Mesenchymal stem cell (in vitro differentiated cells and primary cell): ENCODE measurements around the gene PCDHB14.
"Not testable (repeated sequence)": the region's sequence is repeated elsewhere in the genome, so short reads cannot be mapped to it uniquely, and the experiment has no call there.

ENCODE experiments used
- DNase-seq: peaks from one replicate; pipeline ENCODE4 v3.0.0-alpha.2; 2013
- H2AFZ ChIP-seq: one replicate; pipeline ENCODE4 v1.6.1; 2013; ENCODE audit warnings: low read depth, mild to moderate bottlenecking, control low read depth, inconsistent platforms, low read length, moderate library complexity
- H2AK5ac ChIP-seq: 2 replicates; pipeline ENCODE4 v1.6.1; 2013; ENCODE audit warnings: low read length, moderate library complexity, mild to moderate bottlenecking, inconsistent platforms; ENCODE audit not compliant: severe bottlenecking
- H2BK120ac ChIP-seq: one replicate; pipeline ENCODE4 v1.6.1; 2013; ENCODE audit warnings: low read depth, mild to moderate bottlenecking, inconsistent platforms, low read length, moderate library complexity
- H2BK12ac ChIP-seq, 2 experiments: one replicate each; pipeline ENCODE4 v1.6.1; 2013; ENCODE audit warnings: inconsistent platforms in 2 of 2, low read length in 2 of 2, mild to moderate bottlenecking in 2 of 2, moderate library complexity in 2 of 2, control low read depth in 1 of 2
- H2BK15ac ChIP-seq: one replicate; pipeline ENCODE4 v1.6.1; 2013; ENCODE audit warnings: mild to moderate bottlenecking, low read depth, inconsistent platforms; ENCODE audit not compliant: poor library complexity, severe bottlenecking
- H2BK5ac ChIP-seq: 2 replicates; pipeline ENCODE4 v1.6.1; 2013; ENCODE audit warnings: low read depth, mild to moderate bottlenecking, low read length, control low read depth, inconsistent platforms; ENCODE audit not compliant: poor library complexity, severe bottlenecking
- H3K14ac ChIP-seq, 2 experiments: one replicate each; pipeline ENCODE4 v1.6.1; 2013; ENCODE audit warnings: inconsistent platforms in 2 of 2, low read length in 2 of 2, control low read depth in 1 of 2, mild to moderate bottlenecking in 1 of 2, moderate library complexity in 1 of 2
- H3K18ac ChIP-seq, 2 experiments: one replicate each; pipeline ENCODE4 v1.6.1; 2013; ENCODE audit warnings: inconsistent platforms in 2 of 2, low read length in 2 of 2, control low read depth in 1 of 2, low read depth in 1 of 2, mild to moderate bottlenecking in 1 of 2
- H3K23ac ChIP-seq, 2 experiments: one replicate each; pipeline ENCODE4 v1.6.1; 2013; ENCODE audit warnings: inconsistent platforms in 2 of 2, low read length in 2 of 2, mild to moderate bottlenecking in 2 of 2, moderate library complexity in 2 of 2, control low read depth in 1 of 2
- H3K27ac ChIP-seq: 2 replicates; pipeline ENCODE4 v1.5.1; 2013; ENCODE audit warnings: mild to moderate bottlenecking, moderate library complexity, low read length, control low read depth, inconsistent platforms; ENCODE audit not compliant: poor library complexity, severe bottlenecking
- H3K27me3 ChIP-seq, 2 experiments: 2 replicates each; pipeline versions ENCODE4 v1.6.1 to v1.7.0; 2013; ENCODE audit warnings: low read length in 2 of 2, mild to moderate bottlenecking in 2 of 2, moderate library complexity in 2 of 2, control low read depth in 1 of 2, inconsistent platforms in 1 of 2; ENCODE audit not compliant: control insufficient read depth in 1 of 2, insufficient read depth in 1 of 2
- H3K36me3 ChIP-seq, 2 experiments: 2 replicates each; pipeline versions ENCODE4 v1.6.1 to v1.7.0; 2013; ENCODE audit warnings: low read length in 2 of 2, control low read depth in 1 of 2, inconsistent platforms in 1 of 2, low read depth in 1 of 2, mild to moderate bottlenecking in 1 of 2; ENCODE audit not compliant: insufficient read depth in 2 of 2, control insufficient read depth in 1 of 2
- H3K4ac ChIP-seq, 2 experiments: one replicate each; pipeline ENCODE4 v1.6.1; 2013; ENCODE audit warnings: inconsistent platforms in 2 of 2, low read length in 2 of 2, mild to moderate bottlenecking in 2 of 2, moderate library complexity in 2 of 2, control low read depth in 1 of 2, low read depth in 1 of 2
- H3K4me1 ChIP-seq: 2 replicates; pipeline ENCODE4 v1.6.1; 2013; ENCODE audit warnings: low read depth, low read length, control low read depth; ENCODE audit not compliant: control insufficient read depth, insufficient read depth
- H3K4me2 ChIP-seq: 2 replicates; pipeline ENCODE4 v1.6.1; 2013; ENCODE audit warnings: low read length, mild to moderate bottlenecking, inconsistent platforms; ENCODE audit not compliant: poor library complexity, severe bottlenecking
- H3K4me3 ChIP-seq, 2 experiments: 2 replicates each; pipeline versions ENCODE4 v1.5.1 to v1.7.0; 2013; ENCODE audit warnings: low read length in 2 of 2, mild to moderate bottlenecking in 2 of 2, control low read depth in 1 of 2, low read depth in 1 of 2; ENCODE audit not compliant: insufficient read depth in 1 of 2
- H3K79me1 ChIP-seq: replicated peaks from 2 replicates; pipeline ENCODE4 v1.6.1; 2013; ENCODE audit warnings: mild to moderate bottlenecking, control low read depth, low read length, inconsistent platforms; ENCODE audit not compliant: poor library complexity, severe bottlenecking
- H3K9ac ChIP-seq: 2 replicates; pipeline ENCODE4 v1.7.0; 2013; ENCODE audit warnings: mild to moderate bottlenecking, low read length, moderate library complexity
- H3K9me3 ChIP-seq: 2 replicates; pipeline ENCODE4 v1.7.0; 2013; ENCODE audit warnings: mild to moderate bottlenecking, low read length; ENCODE audit not compliant: control insufficient read depth
- H4K8ac ChIP-seq: one replicate; pipeline ENCODE4 v1.6.1; 2013; ENCODE audit warnings: inconsistent platforms, mild to moderate bottlenecking, low read length, moderate library complexity
- H4K91ac ChIP-seq: one replicate; pipeline ENCODE4 v1.6.1; 2013; ENCODE audit warnings: mild to moderate bottlenecking, low read length, inconsistent platforms
- WGBS: methylation state at CpG from one replicate; pipeline ENCODE4 v1.1.7; 2013; ENCODE audit warnings: mixed read lengths; 5-methylcytosine and 5-hydroxymethylcytosine counted together

Gene PCDHB14

GRCh38 chr5:141184117-141184855 lies 38.9 kb upstream of the PCDHB14 start:
- not testable (repeated sequence) for H2BK15ac ChIP-seq, H3K4me3 ChIP-seq, H3K4me1 ChIP-seq, H4K91ac ChIP-seq, H3K14ac ChIP-seq, H3K9ac ChIP-seq, H2BK5ac ChIP-seq, H3K18ac ChIP-seq, H3K23ac ChIP-seq, H2BK12ac ChIP-seq, H2AK5ac ChIP-seq, H2BK120ac ChIP-seq, H3K27me3 ChIP-seq, DNase-seq, H3K36me3 ChIP-seq, H3K27ac ChIP-seq, H3K4ac ChIP-seq, H3K79me1 ChIP-seq, H2AFZ ChIP-seq, H4K8ac ChIP-seq, H3K4me2 ChIP-seq
- WGBS: 96% methylated on average over 21 of the region's 69 CpGs
- H3K9me3 ChIP-seq: peaks cover 40% of the 10 kb centered on the region

GRCh38 chr5:141186897-141187512 lies 36.1 kb upstream of the PCDHB14 start, which contains the start of gene PCDHB9:
TSS of gene PCDHB9 (plus strand) at chr5:141187161. CDS start at chr5:141187319, 158 bp downstream.
- Histone ChIP-seq H2AFZ (no peak within 1 kb of the TSS), H2BK120ac (no peak within 1 kb of the TSS), H2BK12ac (no peak within 1 kb of the TSS)

GRCh38 chr5:141188682-141189081 lies 34.5 kb upstream of the PCDHB14 start:
- not testable (repeated sequence) for H3K4me3 ChIP-seq, H3K27ac ChIP-seq, H3K9ac ChIP-seq, H3K14ac ChIP-seq, H3K4me1 ChIP-seq, H2BK15ac ChIP-seq, H2BK5ac ChIP-seq, H2BK120ac ChIP-seq, H3K36me3 ChIP-seq, DNase-seq, H4K91ac ChIP-seq, H3K23ac ChIP-seq, H4K8ac ChIP-seq, H3K4me2 ChIP-seq, H3K27me3 ChIP-seq, H3K4ac ChIP-seq, H2AFZ ChIP-seq, H3K18ac ChIP-seq, H2AK5ac ChIP-seq, H3K79me1 ChIP-seq, H2BK12ac ChIP-seq
- H3K9me3 ChIP-seq: peaks cover 43% of the 10 kb centered on the region
- 91% methylated on average over 6 of the region's 37 CpGs for WGBS

More at GRCh38 chr5:141186897-141187512, 36.1 kb upstream of the PCDHB14 start, which contains the start of gene PCDHB9:
- H2BK5ac ChIP-seq: no peak within 1 kb of the TSS
- no peak within 1 kb of the TSS for H3K14ac ChIP-seq
- H3K4me3 ChIP-seq: peak within 1 kb of the TSS in 1 of 2 experiments; percentile 51
- H2BK15ac ChIP-seq: no peak within 1 kb of the TSS
- H3K9me3 ChIP-seq: peaks cover 45% of the 10 kb centered on the region
- H3K18ac ChIP-seq: no peak within 1 kb of the TSS
- no peak within 1 kb of the TSS for H4K8ac ChIP-seq
- no peaks in the 10 kb centered on the region for H3K36me3 ChIP-seq
- no peaks in the 10 kb centered on the region for H3K4me1 ChIP-seq
- no peak within 1 kb of the TSS for H3K23ac ChIP-seq
- H4K91ac ChIP-seq: no peak within 1 kb of the TSS
- DNase-seq: peak; percentile 32
- no peak within 1 kb of the TSS for H3K27ac ChIP-seq
- no peaks in the 10 kb centered on the region for H3K27me3 ChIP-seq
- H2AK5ac ChIP-seq: no peak within 1 kb of the TSS
- H3K4me2 ChIP-seq: no peak within 1 kb of the TSS
- WGBS: 49% methylated on average over 6 of the region's 9 CpGs
- no peak within 1 kb of the TSS for H3K4ac ChIP-seq
- no peak within 1 kb of the TSS for H3K9ac ChIP-seq
- H3K79me1 ChIP-seq: no peaks in the 10 kb centered on the region

GRCh38 chr5:141189131-141189530 lies 34.0 kb upstream of the PCDHB14 start:
- H3K79me1 ChIP-seq, H3K9ac ChIP-seq, H2BK15ac ChIP-seq, DNase-seq, H3K36me3 ChIP-seq, H4K91ac ChIP-seq, H3K4me1 ChIP-seq, H3K4me3 ChIP-seq, H3K23ac ChIP-seq, H3K4me2 ChIP-seq, H2BK12ac ChIP-seq, H2BK120ac ChIP-seq, H2AK5ac ChIP-seq, H2BK5ac ChIP-seq, H3K4ac ChIP-seq, H3K14ac ChIP-seq, H2AFZ ChIP-seq, H3K27ac ChIP-seq, H3K27me3 ChIP-seq, H3K18ac ChIP-seq, H4K8ac ChIP-seq: not testable (repeated sequence)
- H3K9me3 ChIP-seq: peaks cover 43% of the 10 kb centered on the region
- WGBS: 100% methylated on average over 5 of the region's 35 CpGs
